Thyroid gland (tissue), 4 donors: ENCODE results near the gene SUCLA2.

ENCODE experiments used
- CTCF ChIP-seq, 6 experiments: fragments of 200-600 bp in 3 of 6; fragments of 450-650 bp in 3 of 6; sonication (generic) in 3 of 6; IDR thresholded peaks; one replicate each; pipeline ENCODE4 v1.5.1; 2016 to 2019; ENCODE audit warnings: antibody characterized with exemption in 6 of 6, mild to moderate bottlenecking in 2 of 6, inconsistent platforms in 1 of 6, moderate library complexity in 1 of 6
- POLR2A ChIP-seq, 2 donors: fragments of 450-650 bp; IDR thresholded peaks; one replicate each; pipeline ENCODE4 v1.6.1; 2017; ENCODE audit warnings: antibody characterized with exemption in 2 of 2, mild to moderate bottlenecking in 2 of 2, moderate library complexity in 1 of 2

GRCh38 chr13:48042894-48043293 lies 41.8 kb upstream of the SUCLA2 start:
- no peak for TF ChIP-seq POLR2A (IDR thresholded peaks at IDR 0.05)
- TF ChIP-seq CTCF (IDR thresholded peaks at IDR 0.05): no peak
